ENCODE results near the gene RAB4A. TPM values are rescaled to one million over a fixed set of nuclear protein-coding genes. Genes with fewer than 3 reads are reported as not detected.

RAB4A gene
- total RNA-seq, 6 donors from 2014 or later = 16.8 to 68.6 (median 42.4) TPM

GRCh38 chr1:229225331-229225782, 45.6 kb upstream of the RAB4A start:
- DNase-seq (no peak), ATAC-seq (ENCODE audit: low FRiP score in 2 of 2) (no peak)
- no peaks in the 10 kb centered on the region for H3K36me3 ChIP-seq
- H3K4me3 ChIP-seq = no peak overlapping the region
- no peaks in the 10 kb centered on the region for H3K9me3 ChIP-seq
- H3K27ac ChIP-seq = no peak overlapping the region
- no peaks in the 10 kb centered on the region for H3K27me3 ChIP-seq
- H3K4me1 ChIP-seq = peaks cover 19 to 28% (median 25%) of the 10 kb centered on the region in 4 donors
- 80 to 92% methylated on average over 7 of the region's 7 CpGs for WGBS, 2 donors
- TF ChIP-seq, protein P1, sequence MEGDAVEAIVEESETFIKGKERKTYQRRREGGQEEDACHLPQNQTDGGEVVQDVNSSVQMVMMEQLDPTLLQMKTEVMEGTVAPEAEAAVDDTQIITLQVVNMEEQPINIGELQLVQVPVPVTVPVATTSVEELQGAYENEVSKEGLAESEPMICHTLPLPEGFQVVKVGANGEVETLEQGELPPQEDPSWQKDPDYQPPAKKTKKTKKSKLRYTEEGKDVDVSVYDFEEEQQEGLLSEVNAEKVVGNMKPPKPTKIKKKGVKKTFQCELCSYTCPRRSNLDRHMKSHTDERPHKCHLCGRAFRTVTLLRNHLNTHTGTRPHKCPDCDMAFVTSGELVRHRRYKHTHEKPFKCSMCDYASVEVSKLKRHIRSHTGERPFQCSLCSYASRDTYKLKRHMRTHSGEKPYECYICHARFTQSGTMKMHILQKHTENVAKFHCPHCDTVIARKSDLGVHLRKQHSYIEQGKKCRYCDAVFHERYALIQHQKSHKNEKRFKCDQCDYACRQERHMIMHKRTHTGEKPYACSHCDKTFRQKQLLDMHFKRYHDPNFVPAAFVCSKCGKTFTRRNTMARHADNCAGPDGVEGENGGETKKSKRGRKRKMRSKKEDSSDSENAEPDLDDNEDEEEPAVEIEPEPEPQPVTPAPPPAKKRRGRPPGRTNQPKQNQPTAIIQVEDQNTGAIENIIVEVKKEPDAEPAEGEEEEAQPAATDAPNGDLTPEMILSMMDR (IDR thresholded peaks at IDR 0.05) = no peak
- TF ChIP-seq POLR2AphosphoS5 (IDR thresholded peaks at IDR 0.05) (no peak), POLR2A (IDR thresholded peaks at IDR 0.05) (no peak), EP300 (IDR thresholded peaks at IDR 0.05) (no peak)

DNA sequence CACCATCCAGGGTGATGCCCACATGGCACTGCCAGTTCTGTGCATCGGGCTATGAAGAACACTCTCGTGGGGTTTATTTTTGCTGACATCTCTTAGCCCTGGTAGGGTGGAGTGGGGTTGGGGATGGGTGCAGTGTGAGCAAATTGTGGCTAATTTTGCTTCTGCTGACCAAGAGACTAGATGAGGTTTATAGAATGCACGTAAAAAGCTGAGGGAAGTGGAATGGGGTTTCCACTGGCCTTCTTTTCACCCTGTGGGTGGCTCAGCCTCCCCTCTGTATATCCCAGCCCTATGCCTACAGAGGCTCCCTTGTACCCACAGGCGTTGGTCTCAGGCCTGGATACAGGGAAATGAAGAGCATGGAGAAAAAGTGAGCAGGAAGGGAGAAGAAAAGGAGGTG, 44.1 kb upstream of the RAB4A start:
- H3K9me3 ChIP-seq = no peaks in the 10 kb centered on the region
- H3K4me1 ChIP-seq = peaks cover 16 to 29% (median 23%) of the 10 kb centered on the region in 4 donors
- H3K4me3 ChIP-seq = no peak overlapping the region
- no peak for ATAC-seq (ENCODE audit: low FRiP score in 2 of 2)
- H3K36me3 ChIP-seq = no peaks in the 10 kb centered on the region
- 73 to 85% methylated on average over 4 of the region's 4 CpGs for WGBS, 2 donors
- DNase-seq = no peak
- H3K27ac ChIP-seq = no peak overlapping the region
- no peaks in the 10 kb centered on the region for H3K27me3 ChIP-seq
- TF ChIP-seq EP300 (IDR thresholded peaks at IDR 0.05) (no peak), POLR2A (IDR thresholded peaks at IDR 0.05) (no peak), POLR2AphosphoS5 (IDR thresholded peaks at IDR 0.05) (no peak)
- TF ChIP-seq, protein P1 (IDR thresholded peaks at IDR 0.05) = no peak

- Histone ChIP-seq H3K27ac (no peak overlapping the region), H3K9me3 (no peaks in the 10 kb centered on the region), H3K27me3 (no peaks in the 10 kb centered on the region), H3K4me1 (peaks cover 14 to 28% (median 21%) of the 10 kb centered on the region in 4 donors), H3K36me3 (no peaks in the 10 kb centered on the region), H3K4me3 (no peak overlapping the region)
- TF ChIP-seq POLR2AphosphoS5 (IDR thresholded peaks at IDR 0.05) = no peak
- TF ChIP-seq POLR2A (IDR thresholded peaks at IDR 0.05) = no peak
- TF ChIP-seq, protein P1 (IDR thresholded peaks at IDR 0.05) = peak; percentile 69 to 82 (median 74)
- ATAC-seq (ENCODE audit: low FRiP score in 2 of 2) (peak; percentile 61 to 64), DNase-seq (peak; percentile 87 to 90)
- 11% methylated on average over 15 of the region's 15 CpGs for WGBS, 2 donors
Observed at GRCh38 chr1:229227298-229227919, 43.5 kb upstream of the RAB4A start.

- Histone ChIP-seq H3K27ac (no peak overlapping the region), H3K4me1 (peaks cover 14 to 28% (median 21%) of the 10 kb centered on the region in 4 donors), H3K27me3 (no peaks in the 10 kb centered on the region), H3K36me3 (no peaks in the 10 kb centered on the region), H3K4me3 (no peak overlapping the region), H3K9me3 (no peaks in the 10 kb centered on the region)
- WGBS, 2 donors = 82 to 84% methylated on average over 2 of the region's 2 CpGs
- DNase-seq = no peak
- TF ChIP-seq POLR2AphosphoS5 (IDR thresholded peaks at IDR 0.05) (no peak), POLR2A (IDR thresholded peaks at IDR 0.05) (no peak), EP300 (IDR thresholded peaks at IDR 0.05) (no peak)
- TF ChIP-seq, protein P1 (IDR thresholded peaks at IDR 0.05) = no peak
- ATAC-seq (ENCODE audit: low FRiP score in 2 of 2) = no peak
Observed at GRCh38 chr1:229228522-229228921, 42.4 kb upstream of the RAB4A start.

All from upper lobe of left lung (tissue), 6 donors.